B cell (primary cell): ENCODE results near the gene FIBCD1. TPM values are rescaled to one million over a fixed set of nuclear protein-coding genes. Genes with fewer than 3 reads are reported as not detected.

ENCODE experiments used
- ATAC-seq: fragments of 200-7000 bp; cut with Tn5 transposase; one replicate; pipeline ENCODE4 v1.10.0; 2021; ENCODE audit warnings: low read depth, mild to moderate bottlenecking, moderate number of reproducible peaks, moderate library complexity
- CTCF ChIA-PET: fragments of 350-600 bp; sonication (Branson Sonifier 250); formaldehyde crosslinking; loops from one replicate; lab custom pipeline; 2021; ENCODE audit warnings: antibody characterized with exemption, inconsistent platforms; lab: Charles Lee
- POLR2A ChIA-PET: fragments of 350-600 bp; sonication (Branson Sonifier 250); formaldehyde crosslinking; loops from one replicate; lab custom pipeline; 2021; ENCODE audit warnings: antibody characterized with exemption; lab: Charles Lee
- DNase-seq: peaks from one replicate; pipeline ENCODE4 v3.0.0; 2013
- H2AFZ ChIP-seq: 2 replicates; pipeline ENCODE4 v1.6.1; 2012; ENCODE audit warnings: mild to moderate bottlenecking, low read depth, low read length; ENCODE audit not compliant: insufficient read depth, poor library complexity, severe bottlenecking
- H3K27ac ChIP-seq, 2 donors: 1 replicate in 1 of 2; 2 replicates in 1 of 2; pipeline ENCODE4 v1.5.1; 2012 to 2013; ENCODE audit warnings: low read length in 2 of 2, mild to moderate bottlenecking in 2 of 2, moderate library complexity in 1 of 2
- H3K27me3 ChIP-seq, 4 experiments: fragments of 200-600 bp in 1 of 4; sonication (generic) in 1 of 4; replicated peaks in 1 of 4; 1 replicate in 2 of 4; 2 replicates in 2 of 4; pipeline versions ENCODE4 v1.6.1 to v1.7.0; 2013 to 2016; ENCODE audit warnings: low read length in 3 of 4, mild to moderate bottlenecking in 2 of 4, mixed read lengths in 1 of 4, moderate library complexity in 1 of 4; ENCODE audit not compliant: insufficient read depth in 4 of 4, control insufficient read depth in 3 of 4; ENCODE audit errors: control extremely low read depth in 1 of 4
- H3K36me3 ChIP-seq, 2 experiments: replicated peaks in 1 of 2; 1 replicate in 1 of 2; 2 replicates in 1 of 2; pipeline versions ENCODE4 v1.6.1 to v1.7.1; 2013; ENCODE audit warnings: low read length in 1 of 2; ENCODE audit not compliant: insufficient read depth in 2 of 2, control insufficient read depth in 1 of 2; ENCODE audit errors: control extremely low read depth in 1 of 2, extremely low read depth in 1 of 2
- H3K4me1 ChIP-seq, 2 donors: fragments of 200-600 bp in 1 of 2; sonication (generic) in 1 of 2; 1 replicate in 1 of 2; 2 replicates in 1 of 2; pipeline versions ENCODE4 v1.5.1 to v1.6.1; 2013 to 2017; ENCODE audit warnings: low read length in 2 of 2; ENCODE audit not compliant: control insufficient read depth in 2 of 2, insufficient read depth in 2 of 2
- H3K4me2 ChIP-seq: replicated peaks from 2 replicates; pipeline ENCODE3; 2012; ENCODE audit warnings: mild to moderate bottlenecking, low read depth, low read length; ENCODE audit not compliant: poor library complexity, severe bottlenecking
- H3K4me3 ChIP-seq, 5 experiments: fragments of 200-600 bp in 1 of 5; sonication (generic) in 1 of 5; 1 replicate in 3 of 5; 2 replicates in 2 of 5; pipeline versions ENCODE4 v1.5.1 to v1.7.0; 2011 to 2016; ENCODE audit warnings: low read length in 4 of 5, mild to moderate bottlenecking in 4 of 5, low read depth in 2 of 5, control low read depth in 1 of 5, moderate library complexity in 1 of 5; ENCODE audit not compliant: insufficient read depth in 1 of 5; ENCODE audit errors: control extremely low read depth in 1 of 5, extremely low read depth in 1 of 5
- H3K79me2 ChIP-seq: fragments of 200-600 bp; sonication (generic); one replicate; pipeline ENCODE4 v1.6.0; 2016; ENCODE audit warnings: low read length; ENCODE audit not compliant: control insufficient read depth, insufficient read depth
- H3K9ac ChIP-seq: fragments of 200-600 bp; sonication (generic); 2 replicates; pipeline ENCODE4 v1.6.1; 2017; ENCODE audit warnings: mild to moderate bottlenecking, low read length, moderate library complexity
- H3K9me3 ChIP-seq, 3 donors: one replicate each; pipeline versions ENCODE4 v1.6.1 to v1.7.1; 2013; ENCODE audit warnings: low read length in 2 of 3; ENCODE audit not compliant: control insufficient read depth in 2 of 3, insufficient read depth in 1 of 3; ENCODE audit errors: control extremely low read depth in 1 of 3
- H4K20me1 ChIP-seq: 2 replicates; pipeline ENCODE4 v1.6.0; 2012; ENCODE audit warnings: mild to moderate bottlenecking, low read length; ENCODE audit not compliant: insufficient read depth, control insufficient read depth, poor library complexity, severe bottlenecking
- H3K27ac Mint-ChIP-seq: one replicate; pipeline ENCODE4 v1.8.0; 2021; ENCODE audit warnings: mixed read lengths
- H3K27me3 Mint-ChIP-seq: one replicate; pipeline ENCODE4 v1.8.0; 2021; ENCODE audit warnings: mixed read lengths
- H3K4me1 Mint-ChIP-seq: one replicate; pipeline ENCODE4 v1.8.0; 2021; ENCODE audit warnings: mixed read lengths
- H3K4me3 Mint-ChIP-seq: one replicate; pipeline ENCODE4 v1.8.0; 2021; ENCODE audit warnings: mixed read lengths
- H3K9me3 Mint-ChIP-seq: one replicate; pipeline ENCODE4 v1.8.0; 2022; ENCODE audit warnings: mixed read lengths; ENCODE audit not compliant: insufficient read depth
- EZH2 ChIP-seq: IDR thresholded peaks from 2 replicates; pipeline ENCODE4 v1.6.1; 2012; ENCODE audit warnings: borderline replicate concordance, low read depth, mild to moderate bottlenecking, moderate library complexity, low read length; ENCODE audit not compliant: insufficient read depth, poor library complexity, severe bottlenecking
- WGBS: methylation state at CpG from one replicate; pipeline ENCODE4 v1.1.5; 2013; ENCODE audit warnings: missing lambda C conversion rate; ENCODE audit not compliant: insufficient coverage; 5-methylcytosine and 5-hydroxymethylcytosine counted together
- intact Hi-C: fragments of 100-400 bp; cut with micrococcal nuclease; formaldehyde crosslinking; loops from one replicate; pipeline ENCODE4 v1.10.0; 2022
- polyA plus RNA-seq: library from polyadenylated mRNA; depleted of rRNA; stranded (reverse); fragments of >200 nt; gene quantifications from 2 replicates; pipeline ENCODE4 v1.2.3, GENCODE V29; 2012
- total RNA-seq, 2 donors: library from RNA; stranded (reverse); fragments of 120-200 nt in 1 of 2; gene quantifications; 1 replicate in 1 of 2; 2 replicates in 1 of 2; pipeline versions ENCODE4 v1.2.3 to v1.2.4, GENCODE V29; 2013 to 2022
- TF ChIP-seq, protein P1 (sequence below): fragments of 200-600 bp; IDR thresholded peaks from one replicate; pipeline ENCODE4 v1.8.0; 2022; ENCODE audit warnings: antibody characterized with exemption, mild to moderate bottlenecking

The FIBCD1 gene
- total and polyA plus RNA-seq, 2 donors (not counting 1 experiment from before 2014, with no cell fraction given) = not detected

DNA sequence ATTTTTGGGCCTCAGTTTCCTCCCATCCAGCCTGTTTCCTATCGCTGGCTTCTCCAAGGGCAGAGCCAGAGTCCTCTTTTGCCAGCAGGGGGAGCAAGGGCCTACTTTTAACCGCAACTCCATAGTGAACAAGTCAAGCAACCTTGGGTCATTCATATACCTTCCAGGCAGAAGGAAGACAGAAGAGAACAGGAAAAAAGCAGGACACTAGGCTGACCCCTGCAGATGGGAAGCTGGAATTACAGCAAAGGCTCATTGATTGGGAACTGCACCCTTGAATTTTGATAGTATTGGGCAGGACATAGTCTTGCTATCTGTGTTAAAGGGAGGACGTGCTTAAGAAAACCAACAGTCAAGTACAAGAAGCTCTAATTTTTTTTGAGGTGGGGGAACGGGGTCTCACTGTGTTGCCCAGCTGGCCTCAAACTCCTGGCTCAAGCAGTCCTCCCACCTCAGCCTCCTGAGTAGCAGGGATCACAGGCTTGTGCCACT, 72.5 kb downstream of the FIBCD1 start:
- Histone ChIP-seq H3K27ac (no peak overlapping the region), H3K4me3 (no peak overlapping the region), H2AFZ (no peak overlapping the region), H3K4me2 (no peak overlapping the region), H3K27me3 (no peaks in the 10 kb centered on the region), H3K9me3 (no peaks in the 10 kb centered on the region), H3K36me3 (peaks cover 0 to 9% of the 10 kb centered on the region in 2 experiments), H3K9ac (no peak overlapping the region), H3K79me2 (no peaks in the 10 kb centered on the region), H4K20me1 (peaks cover 13% of the 10 kb centered on the region), H3K4me1 (peaks cover 7 to 12% of the 10 kb centered on the region in 2 donors)
- ATAC-seq = peak; percentile 47
- ChIA-PET POLR2A (no interaction called here), CTCF (interaction anchor here (0.8 to 8.3 kb wide), 20 partner anchors 8 to 404 kb away, joined by 3 to 142 read pairs (median 4); partner anchors contain the start of gene EXOSC2)
- Mint-ChIP-seq H3K4me1 (peaks cover 15% of the 10 kb centered on the region), H3K4me3 (no peak overlapping the region), H3K27ac (no peak overlapping the region), H3K27me3 (no peaks in the 10 kb centered on the region), H3K9me3 (no peaks in the 10 kb centered on the region)
- WGBS = 55% methylated on average over 3 of the region's 4 CpGs
- DNase-seq = peak; percentile 67
- intact Hi-C loops = loop anchor here (1.0 kb wide), 1 partner anchor 75 kb away; no protein-coding TSS in a partner anchor
- TF ChIP-seq, protein P1, sequence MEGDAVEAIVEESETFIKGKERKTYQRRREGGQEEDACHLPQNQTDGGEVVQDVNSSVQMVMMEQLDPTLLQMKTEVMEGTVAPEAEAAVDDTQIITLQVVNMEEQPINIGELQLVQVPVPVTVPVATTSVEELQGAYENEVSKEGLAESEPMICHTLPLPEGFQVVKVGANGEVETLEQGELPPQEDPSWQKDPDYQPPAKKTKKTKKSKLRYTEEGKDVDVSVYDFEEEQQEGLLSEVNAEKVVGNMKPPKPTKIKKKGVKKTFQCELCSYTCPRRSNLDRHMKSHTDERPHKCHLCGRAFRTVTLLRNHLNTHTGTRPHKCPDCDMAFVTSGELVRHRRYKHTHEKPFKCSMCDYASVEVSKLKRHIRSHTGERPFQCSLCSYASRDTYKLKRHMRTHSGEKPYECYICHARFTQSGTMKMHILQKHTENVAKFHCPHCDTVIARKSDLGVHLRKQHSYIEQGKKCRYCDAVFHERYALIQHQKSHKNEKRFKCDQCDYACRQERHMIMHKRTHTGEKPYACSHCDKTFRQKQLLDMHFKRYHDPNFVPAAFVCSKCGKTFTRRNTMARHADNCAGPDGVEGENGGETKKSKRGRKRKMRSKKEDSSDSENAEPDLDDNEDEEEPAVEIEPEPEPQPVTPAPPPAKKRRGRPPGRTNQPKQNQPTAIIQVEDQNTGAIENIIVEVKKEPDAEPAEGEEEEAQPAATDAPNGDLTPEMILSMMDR = peak; percentile 79
- TF ChIP-seq EZH2 = no peak

DNA sequence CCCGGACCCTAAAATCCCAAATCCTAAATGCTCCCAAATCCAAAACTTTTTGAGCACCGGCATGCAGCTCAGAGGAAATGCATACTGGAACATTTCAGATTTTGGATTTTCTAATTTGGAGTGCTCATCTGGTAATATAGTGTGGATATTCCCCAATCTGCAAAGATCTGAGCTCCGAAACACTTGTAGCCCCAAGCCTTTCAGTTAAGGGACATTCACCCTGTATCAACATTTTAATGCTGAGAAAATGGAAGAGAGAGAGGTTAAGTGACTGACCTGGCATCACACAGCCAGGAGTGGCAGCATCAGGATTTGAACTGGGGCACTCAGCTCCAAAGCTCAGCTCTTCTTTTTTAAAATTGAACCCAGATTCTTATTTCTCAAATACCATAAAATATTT, 73.1 kb downstream of the FIBCD1 start:
- no peak overlapping the region for H3K27ac Mint-ChIP-seq
- Histone ChIP-seq H2AFZ (no peak overlapping the region), H3K9me3 (no peaks in the 10 kb centered on the region), H3K4me3 (no peak overlapping the region), H3K79me2 (no peaks in the 10 kb centered on the region), H3K4me2 (no peak overlapping the region), H3K27ac (no peak overlapping the region), H3K27me3 (no peaks in the 10 kb centered on the region), H3K36me3 (peaks cover 0 to 9% of the 10 kb centered on the region in 2 experiments), H3K4me1 (peaks cover 3 to 6% of the 10 kb centered on the region in 2 donors), H3K9ac (no peak overlapping the region), H4K20me1 (peaks cover 7% of the 10 kb centered on the region)
- ChIA-PET POLR2A (no interaction called here), CTCF (interaction anchor here (0.7 to 8.3 kb wide), 19 partner anchors 13 to 403 kb away, joined by 3 to 142 read pairs (median 5); partner anchors contain the start of gene EXOSC2)
- no peaks in the 10 kb centered on the region for H3K27me3 Mint-ChIP-seq
- H3K4me3 Mint-ChIP-seq = no peak overlapping the region
- H3K9me3 Mint-ChIP-seq = no peaks in the 10 kb centered on the region
- DNase-seq = no peak
- no CpG with 5 or more reads among the region's 3 CpGs for WGBS
- intact Hi-C loops = loop anchor here (1.0 kb wide), 1 partner anchor 75 kb away; no protein-coding TSS in a partner anchor
- peaks cover 9% of the 10 kb centered on the region for H3K4me1 Mint-ChIP-seq
- TF ChIP-seq, protein P1 = no peak
- TF ChIP-seq EZH2 = no peak
- no peak for ATAC-seq
